H9 (cell line): ENCODE results near the gene SRPK2. TPM values are rescaled to one million over a fixed set of nuclear protein-coding genes. Genes with fewer than 3 reads are reported as not detected.

ENCODE experiments used
- DNase-seq: peaks from one replicate; pipeline ENCODE4 v3.0.0-alpha.2; 2017
- H2AFZ ChIP-seq: one replicate; pipeline ENCODE4 v1.6.1; 2013; ENCODE audit warnings: mild to moderate bottlenecking, low read length, control low read depth, moderate library complexity
- H2AK5ac ChIP-seq: 2 replicates; pipeline ENCODE4 v1.6.1; 2013; ENCODE audit warnings: low read length, control low read depth, mixed read lengths; ENCODE audit not compliant: insufficient read length
- H2BK120ac ChIP-seq: one replicate; pipeline ENCODE4 v1.6.1; 2013; ENCODE audit warnings: low read depth, mild to moderate bottlenecking, low read length, control low read depth, inconsistent platforms; ENCODE audit not compliant: poor library complexity, severe bottlenecking
- H2BK12ac ChIP-seq: 2 replicates; pipeline ENCODE4 v1.6.1; 2013; ENCODE audit warnings: low read length, control low read depth, mixed read lengths, low read depth; ENCODE audit not compliant: insufficient read length
- H2BK15ac ChIP-seq: 2 replicates; pipeline ENCODE4 v1.6.1; 2013; ENCODE audit warnings: low read depth, low read length, control low read depth
- H2BK20ac ChIP-seq: one replicate; pipeline ENCODE4 v1.6.1; 2013; ENCODE audit warnings: low read depth, mild to moderate bottlenecking, low read length, control low read depth, inconsistent platforms; ENCODE audit not compliant: poor library complexity, severe bottlenecking
- H2BK5ac ChIP-seq: 2 replicates; pipeline ENCODE4 v1.6.1; 2013; ENCODE audit warnings: low read length, control low read depth, mixed read lengths; ENCODE audit not compliant: insufficient read length
- H3K14ac ChIP-seq: 2 replicates; pipeline ENCODE4 v1.6.1; 2013; ENCODE audit warnings: low read length, control low read depth; ENCODE audit not compliant: insufficient read depth
- H3K18ac ChIP-seq: 2 replicates; pipeline ENCODE4 v1.6.1; 2013; ENCODE audit warnings: low read depth, mild to moderate bottlenecking, mixed read lengths, low read length, control low read depth; ENCODE audit not compliant: insufficient read length
- H3K23ac ChIP-seq: 2 replicates; pipeline ENCODE4 v1.6.1; 2013; ENCODE audit warnings: low read length, control low read depth, mixed read lengths, low read depth; ENCODE audit not compliant: insufficient read length
- H3K23me2 ChIP-seq: 2 replicates; pipeline ENCODE4 v1.6.1; 2013; ENCODE audit warnings: low read depth, mild to moderate bottlenecking, mixed read lengths, low read length, control low read depth; ENCODE audit not compliant: insufficient read length, poor library complexity, severe bottlenecking
- H3K27ac ChIP-seq: 2 replicates; pipeline ENCODE4 v1.5.1; 2013; ENCODE audit warnings: low read length, control low read depth, mixed read lengths, low read depth; ENCODE audit not compliant: insufficient read length
- H3K27me3 ChIP-seq: 2 replicates; pipeline ENCODE4 v1.6.1; 2013; ENCODE audit warnings: low read length, control low read depth, inconsistent platforms; ENCODE audit not compliant: insufficient read depth
- H3K4ac ChIP-seq: 2 replicates; pipeline ENCODE4 v1.6.1; 2013; ENCODE audit warnings: low read depth, mild to moderate bottlenecking, control low read depth, inconsistent platforms, low read length, moderate library complexity
- H3K4me1 ChIP-seq: 2 replicates; pipeline ENCODE4 v1.6.1; 2013; ENCODE audit warnings: low read length, control low read depth, inconsistent platforms; ENCODE audit not compliant: insufficient read depth
- H3K4me2 ChIP-seq: 2 replicates; pipeline ENCODE4 v1.6.1; 2013; ENCODE audit warnings: low read length, control low read depth, mixed read lengths; ENCODE audit not compliant: insufficient read length, insufficient read depth
- H3K56ac ChIP-seq: 2 replicates; pipeline ENCODE4 v1.6.1; 2013; ENCODE audit warnings: low read depth, mild to moderate bottlenecking, mixed read lengths, low read length, control low read depth; ENCODE audit not compliant: insufficient read length
- H3K79me1 ChIP-seq: 2 replicates; pipeline ENCODE4 v1.6.1; 2013; ENCODE audit warnings: low read depth, mild to moderate bottlenecking, moderate library complexity, low read length, control low read depth, inconsistent platforms; ENCODE audit not compliant: insufficient read depth, poor library complexity, severe bottlenecking
- H3K79me2 ChIP-seq: 2 replicates; pipeline ENCODE4 v1.6.1; 2013; ENCODE audit warnings: low read length, control low read depth, inconsistent platforms; ENCODE audit not compliant: insufficient read depth
- H3K9ac ChIP-seq: 2 replicates; pipeline ENCODE4 v1.6.1; 2013; ENCODE audit warnings: low read length, control low read depth, mixed read lengths; ENCODE audit not compliant: insufficient read length; ENCODE audit errors: extremely low read depth
- H3K9me3 ChIP-seq: one replicate; pipeline ENCODE4 v1.6.1; 2013; ENCODE audit warnings: low read depth, low read length, inconsistent platforms; ENCODE audit not compliant: control insufficient read depth
- H3T11ph ChIP-seq: one replicate; pipeline ENCODE4 v1.6.1; 2013; ENCODE audit warnings: mild to moderate bottlenecking, low read length, control low read depth, inconsistent platforms
- H4K20me1 ChIP-seq: one replicate; pipeline ENCODE4 v1.6.1; 2013; ENCODE audit not compliant: control insufficient read depth, insufficient read length, insufficient read depth
- H4K5ac ChIP-seq: 2 replicates; pipeline ENCODE4 v1.6.1; 2013; ENCODE audit warnings: low read depth, mild to moderate bottlenecking, mixed read lengths, low read length, control low read depth; ENCODE audit not compliant: insufficient read length
- H4K8ac ChIP-seq: replicated peaks from 2 replicates; pipeline ENCODE4 v1.6.1; 2013; ENCODE audit warnings: low read length, control low read depth, mixed read lengths, low read depth; ENCODE audit not compliant: insufficient read length
- H4K91ac ChIP-seq: 2 replicates; pipeline ENCODE4 v1.6.1; 2013; ENCODE audit warnings: low read depth, mild to moderate bottlenecking, moderate library complexity, mixed read lengths, low read length, control low read depth; ENCODE audit not compliant: insufficient read length
- H3K27ac Mint-ChIP-seq, 3 experiments: 2 replicates in 2 of 3; 3 replicates in 1 of 3; pipeline ENCODE4 v1.8.0; 2020 to 2021; ENCODE audit warnings: mixed read lengths in 3 of 3, mild to moderate bottlenecking in 1 of 3, moderate library complexity in 1 of 3
- H3K27me3 Mint-ChIP-seq: 2 replicates; pipeline ENCODE4 v1.8.0; 2021; ENCODE audit warnings: low read depth, mild to moderate bottlenecking, moderate library complexity, mixed read lengths
- H3K36me3 Mint-ChIP-seq, 3 experiments: 2 replicates in 2 of 3; 3 replicates in 1 of 3; pipeline ENCODE4 v1.8.0; 2020 to 2021; ENCODE audit warnings: low read depth in 3 of 3, mixed read lengths in 3 of 3; ENCODE audit not compliant: insufficient read depth in 1 of 3
- H3K4me1 Mint-ChIP-seq, 2 experiments: 2 replicates each; pipeline ENCODE4 v1.8.0; 2020; ENCODE audit warnings: mixed read lengths in 2 of 2
- H3K4me3 Mint-ChIP-seq, 2 experiments: 2 replicates in 1 of 2; 3 replicates in 1 of 2; pipeline ENCODE4 v1.8.0; 2020 to 2021; ENCODE audit warnings: mild to moderate bottlenecking in 2 of 2, mixed read lengths in 2 of 2, moderate library complexity in 1 of 2
- H3K9me3 Mint-ChIP-seq, 2 experiments: 2 replicates in 1 of 2; 3 replicates in 1 of 2; pipeline ENCODE4 v1.8.0; 2020; ENCODE audit warnings: mild to moderate bottlenecking in 2 of 2, mixed read lengths in 2 of 2, moderate library complexity in 1 of 2
- CTCF ChIP-seq: fragments of 200-600 bp; sonication (generic); conservative IDR thresholded peaks from 3 replicates; pipeline ENCODE4 v1.8.0; 2021; ENCODE audit warnings: antibody characterized with exemption, mild to moderate bottlenecking
- WGBS: extraction: QIAGEN DNeasy Blood & Tissue Kit; methylation state at CpG from one replicate; pipeline ENCODE4 v1.1.7; 2013; ENCODE audit warnings: missing lambda C conversion rate, low lambda C conversion rate, mixed read lengths; ENCODE audit not compliant: insufficient read length; ENCODE audit errors: extremely low coverage; 5-methylcytosine and 5-hydroxymethylcytosine counted together
- total RNA-seq: library from RNA; stranded (reverse); gene quantifications from 2 replicates; pipeline ENCODE4 v1.2.1, GENCODE V29; 2021

The SRPK2 gene
- total RNA-seq, 1 experiment from 2014 or later, result 41.1 TPM

GRCh38 chr7:105323366-105323765 is 65.4 kb downstream of the SRPK2 start:
- H3K4ac ChIP-seq, result no peak overlapping the region
- no peaks in the 10 kb centered on the region for H3K9me3 ChIP-seq
- H2BK20ac ChIP-seq, result no peak overlapping the region
- H4K8ac ChIP-seq, result no peak overlapping the region
- no peaks in the 10 kb centered on the region for H3K27me3 ChIP-seq
- no peak overlapping the region for H3K56ac ChIP-seq
- no peaks in the 10 kb centered on the region for H4K20me1 ChIP-seq
- no peak overlapping the region for H3K9ac ChIP-seq
- H3K4me3 Mint-ChIP-seq, result no peak overlapping the region
- no peak overlapping the region for H3K18ac ChIP-seq
- H3K79me2 ChIP-seq, result peaks cover 15% of the 10 kb centered on the region; the same call in 1 of the 2 replicates
- H3T11ph ChIP-seq, result no peak overlapping the region
- H3K23me2 ChIP-seq, result no peaks in the 10 kb centered on the region
- H2AK5ac ChIP-seq, result no peak overlapping the region
- no peaks in the 10 kb centered on the region for H3K9me3 Mint-ChIP-seq
- H2BK5ac ChIP-seq, result no peak overlapping the region
- H3K27ac Mint-ChIP-seq, result no peak overlapping the region
- H2BK12ac ChIP-seq, result no peak overlapping the region
- H3K14ac ChIP-seq, result no peak overlapping the region
- no peak overlapping the region for H2BK120ac ChIP-seq
- peaks cover 6 to 14% (median 8%) of the 10 kb centered on the region in 3 experiments; a peak in 6 of 7 replicates for H3K36me3 Mint-ChIP-seq
- H3K4me2 ChIP-seq, result no peak overlapping the region
- no peak overlapping the region for H2AFZ ChIP-seq
- no peaks in the 10 kb centered on the region; the same call in 1 of the 2 replicates for H3K4me1 ChIP-seq
- H2BK15ac ChIP-seq, result no peak overlapping the region
- H3K27me3 Mint-ChIP-seq, result no peaks in the 10 kb centered on the region
- no peak overlapping the region for H4K91ac ChIP-seq
- H4K5ac ChIP-seq, result no peak overlapping the region
- H3K23ac ChIP-seq, result no peak overlapping the region
- no CpG with 5 or more reads among the region's 1 CpG for WGBS
- peaks cover 0 to 6% of the 10 kb centered on the region in 2 experiments; a peak in 1 of 4 replicates for H3K4me1 Mint-ChIP-seq
- no peak for DNase-seq
- TF ChIP-seq CTCF, result no peak
- H3K27ac ChIP-seq, result no peak overlapping the region
- H3K79me1 ChIP-seq, result peaks cover 6% of the 10 kb centered on the region
